Neural progenitor cell (in vitro differentiated cells): Measurements from ENCODE around the gene DERL2. TPM values are rescaled to one million over a fixed set of nuclear protein-coding genes. Genes with fewer than 3 reads are reported as not detected.

ENCODE experiments used
- DNase-seq: peaks from one replicate; pipeline ENCODE4 v3.0.0-alpha.2; 2016; ENCODE audit warnings: low spot score
- H2AFZ ChIP-seq: fragments of 200-600 bp; sonication (generic); replicated peaks from 2 replicates; pipeline ENCODE4 v1.6.1; 2016; ENCODE audit warnings: antibody characterized with exemption
- H3F3A ChIP-seq: fragments of 200-600 bp; sonication (generic); 2 replicates; pipeline ENCODE4 v1.6.1; 2016; ENCODE audit warnings: antibody characterized with exemption, low read depth
- H3K27ac ChIP-seq: fragments of 200-600 bp; sonication (generic); 2 replicates; pipeline ENCODE4 v1.5.1; 2016; ENCODE audit warnings: mild to moderate bottlenecking
- H3K27me3 ChIP-seq: fragments of 200-600 bp; sonication (generic); 2 replicates; pipeline ENCODE4 v1.6.1; 2016; ENCODE audit warnings: mild to moderate bottlenecking, moderate library complexity
- H3K36me3 ChIP-seq: fragments of 200-600 bp; sonication (generic); 2 replicates; pipeline ENCODE4 v1.5.1; 2016
- H3K4me1 ChIP-seq: fragments of 200-600 bp; sonication (generic); 2 replicates; pipeline ENCODE4 v1.6.1; 2016; ENCODE audit warnings: mixed run types
- H3K4me2 ChIP-seq: fragments of 200-600 bp; sonication (generic); 2 replicates; pipeline ENCODE4 v1.6.1; 2016
- H3K4me3 ChIP-seq: fragments of 200-600 bp; sonication (generic); 2 replicates; pipeline ENCODE4 v1.5.1; 2016
- H3K79me2 ChIP-seq: fragments of 200-600 bp; sonication (generic); 2 replicates; pipeline ENCODE4 v1.6.1; 2016; ENCODE audit warnings: low read depth
- H3K9ac ChIP-seq: fragments of 200-600 bp; sonication (generic); 2 replicates; pipeline ENCODE4 v1.6.1; 2016
- H3K9me3 ChIP-seq: fragments of 200-600 bp; sonication (generic); 2 replicates; pipeline ENCODE4 v1.5.1; 2016; ENCODE audit warnings: low read depth
- H4K20me1 ChIP-seq: fragments of 200-600 bp; sonication (generic); 2 replicates; pipeline ENCODE4 v1.6.1; 2016; ENCODE audit warnings: low read depth
- H3K27ac Mint-ChIP-seq: 3 replicates; pipeline ENCODE4 v1.8.0; 2021; ENCODE audit warnings: mixed read lengths
- H3K27me3 Mint-ChIP-seq: 2 replicates; pipeline ENCODE4 v1.8.0; 2022; ENCODE audit warnings: low read depth, mild to moderate bottlenecking, inconsistent platforms, moderate library complexity, mixed read lengths; ENCODE audit not compliant: insufficient read depth
- H3K36me3 Mint-ChIP-seq: 3 replicates; pipeline ENCODE4 v1.8.0; 2021; ENCODE audit warnings: mixed read lengths
- H3K4me1 Mint-ChIP-seq: 3 replicates; pipeline ENCODE4 v1.8.0; 2021; ENCODE audit warnings: mixed read lengths
- H3K4me3 Mint-ChIP-seq: 3 replicates; pipeline ENCODE4 v1.8.0; 2021; ENCODE audit warnings: mild to moderate bottlenecking, moderate library complexity, mixed read lengths
- H3K9me3 Mint-ChIP-seq: 3 replicates; pipeline ENCODE4 v1.8.0; 2020; ENCODE audit warnings: mixed read lengths
- CTCF ChIP-seq: fragments of 200-600 bp; sonication (generic); IDR thresholded peaks from 2 replicates; pipeline ENCODE4 v1.5.1; 2017; ENCODE audit warnings: antibody characterized with exemption, mild to moderate bottlenecking
- EZH2 ChIP-seq: fragments of 200-600 bp; sonication (generic); IDR thresholded peaks from 2 replicates; pipeline ENCODE4 v1.6.1; 2017; ENCODE audit warnings: antibody characterized with exemption, mild to moderate bottlenecking, moderate library complexity
- EZH2phosphoT487 ChIP-seq: fragments of 200-600 bp; sonication (generic); IDR thresholded peaks from 2 replicates; pipeline ENCODE4 v1.6.1; 2017; ENCODE audit warnings: antibody characterized with exemption
- total RNA-seq: library from RNA; depleted of rRNA; stranded (reverse); fragments of >200 nt; gene quantifications from 2 replicates; pipeline ENCODE4 v1.2.3, GENCODE V29; 2015; ENCODE audit warnings: low replicate concordance

The DERL2 gene
- total RNA-seq, 1 donor from 2014 or later = 47.8 TPM

GRCh38 chr17:5526821-5527598, 41.0 kb upstream of the DERL2 start:
- Histone ChIP-seq H2AFZ (peak overlapping the region; percentile 15), H3K4me1 (no peaks in the 10 kb centered on the region), H3K9me3 (no peaks in the 10 kb centered on the region), H3K9ac (no peak overlapping the region), H3K79me2 (no peaks in the 10 kb centered on the region), H3K4me2 (no peak overlapping the region), H4K20me1 (no peaks in the 10 kb centered on the region), H3K27me3 (no peaks in the 10 kb centered on the region), H3K36me3 (no peaks in the 10 kb centered on the region), H3K27ac (no peak overlapping the region), H3F3A (no peaks in the 10 kb centered on the region), H3K4me3 (no peak overlapping the region)
- no peaks in the 10 kb centered on the region for H3K36me3 Mint-ChIP-seq
- H3K9me3 Mint-ChIP-seq = peaks cover 5% of the 10 kb centered on the region
- TF ChIP-seq CTCF (no peak), EZH2 (no peak), EZH2phosphoT487 (no peak)
- peaks cover 32% of the 10 kb centered on the region for H3K4me1 Mint-ChIP-seq
- H3K27ac Mint-ChIP-seq = peak overlapping the region; percentile 99
- H3K4me3 Mint-ChIP-seq = peak overlapping the region; percentile 65
- peaks cover 3% of the 10 kb centered on the region for H3K27me3 Mint-ChIP-seq
- peak; percentile 26 for DNase-seq

- no peak for DNase-seq
- Mint-ChIP-seq H3K4me1 (peaks cover 29% of the 10 kb centered on the region), H3K27me3 (peaks cover 16% of the 10 kb centered on the region), H3K4me3 (no peak overlapping the region), H3K9me3 (peaks cover 5% of the 10 kb centered on the region), H3K27ac (no peak overlapping the region), H3K36me3 (no peaks in the 10 kb centered on the region)
- no peaks in the 10 kb centered on the region for H3K36me3 ChIP-seq
- no peaks in the 10 kb centered on the region for H3F3A ChIP-seq
- H3K9me3 ChIP-seq = no peaks in the 10 kb centered on the region
- H4K20me1 ChIP-seq = no peaks in the 10 kb centered on the region
- TF ChIP-seq CTCF = no peak
- no peak for TF ChIP-seq EZH2
- TF ChIP-seq EZH2phosphoT487 = no peak
- H3K4me2 ChIP-seq = no peak overlapping the region
- H3K4me1 ChIP-seq = no peaks in the 10 kb centered on the region
- H3K79me2 ChIP-seq = no peaks in the 10 kb centered on the region
- H3K4me3 ChIP-seq = no peak overlapping the region
- no peak overlapping the region for H2AFZ ChIP-seq
- H3K27me3 ChIP-seq = no peaks in the 10 kb centered on the region
- H3K27ac ChIP-seq = no peak overlapping the region
- no peak overlapping the region for H3K9ac ChIP-seq
Observed at GRCh38 chr17:5523249-5523648, 37.3 kb upstream of the DERL2 start.

- H3K36me3 ChIP-seq = no peaks in the 10 kb centered on the region
- Mint-ChIP-seq H3K4me3 (no peak overlapping the region), H3K27ac (peak overlapping the region; percentile 73), H3K9me3 (peaks cover 9% of the 10 kb centered on the region), H3K27me3 (peaks cover 19% of the 10 kb centered on the region), H3K4me1 (peaks cover 24% of the 10 kb centered on the region), H3K36me3 (no peaks in the 10 kb centered on the region)
- H3K9ac ChIP-seq = no peak overlapping the region
- no peaks in the 10 kb centered on the region for H3K9me3 ChIP-seq
- DNase-seq = no peak
- TF ChIP-seq CTCF (no peak), EZH2 (no peak), EZH2phosphoT487 (no peak)
- no peaks in the 10 kb centered on the region for H3K79me2 ChIP-seq
- no peak overlapping the region for H2AFZ ChIP-seq
- H4K20me1 ChIP-seq = no peaks in the 10 kb centered on the region
- no peaks in the 10 kb centered on the region for H3K4me1 ChIP-seq
- H3F3A ChIP-seq = no peaks in the 10 kb centered on the region
- H3K27me3 ChIP-seq = no peaks in the 10 kb centered on the region
- no peak overlapping the region for H3K4me3 ChIP-seq
- no peak overlapping the region for H3K27ac ChIP-seq
- H3K4me2 ChIP-seq = no peak overlapping the region
Observed at GRCh38 chr17:5522476-5522875, 36.5 kb upstream of the DERL2 start.
